Ishikawa (cell line): ENCODE results near the gene FSIP1.

Experiments used
- CEBPB ChIP-seq: IDR thresholded peaks from 2 replicates; pipeline ENCODE4 v1.6.1; 2012
- CREB1 ChIP-seq: IDR thresholded peaks from 2 replicates; pipeline ENCODE4 v1.6.1; 2012; ENCODE audit warnings: low read depth
- EGR1 ChIP-seq: IDR thresholded peaks from 2 replicates; pipeline ENCODE4 v1.6.1; 2012
- EP300 ChIP-seq: IDR thresholded peaks from 2 replicates; pipeline ENCODE4 v1.6.1; 2012; ENCODE audit warnings: borderline replicate concordance
- FOXM1 ChIP-seq: IDR thresholded peaks from 2 replicates; pipeline ENCODE4 v1.6.1; 2012; ENCODE audit warnings: low read depth, borderline replicate concordance
- NFIC ChIP-seq: IDR thresholded peaks from 2 replicates; pipeline ENCODE4 v1.6.1; 2012
- RAD21 ChIP-seq: IDR thresholded peaks from 2 replicates; pipeline ENCODE4 v1.6.1; 2012; ENCODE audit warnings: low read depth
- REST ChIP-seq: IDR thresholded peaks from 2 replicates; pipeline ENCODE4 v1.6.1; 2012; ENCODE audit warnings: low read depth, mild to moderate bottlenecking
- TAF1 ChIP-seq: IDR thresholded peaks from 2 replicates; pipeline ENCODE4 v1.6.1; 2012; ENCODE audit warnings: low read depth, mild to moderate bottlenecking
- TCF12 ChIP-seq: IDR thresholded peaks from 2 replicates; pipeline ENCODE4 v1.6.1; 2012; ENCODE audit warnings: low read depth
- TEAD4 ChIP-seq: IDR thresholded peaks from 2 replicates; pipeline ENCODE4 v1.6.1; 2012
- YY1 ChIP-seq: IDR thresholded peaks from 2 replicates; pipeline ENCODE4 v1.6.1; 2012; ENCODE audit warnings: low read depth
- ZBTB7A ChIP-seq: IDR thresholded peaks from 2 replicates; pipeline ENCODE4 v1.6.1; 2012; ENCODE audit warnings: low read depth
- TF ChIP-seq, protein P1 (sequence below): IDR thresholded peaks from 2 replicates; pipeline ENCODE4 v1.6.1; 2012
- TF ChIP-seq, protein P2 (sequence below): IDR thresholded peaks from 2 replicates; pipeline ENCODE4 v1.6.1; 2012

Gene FSIP1

DNA sequence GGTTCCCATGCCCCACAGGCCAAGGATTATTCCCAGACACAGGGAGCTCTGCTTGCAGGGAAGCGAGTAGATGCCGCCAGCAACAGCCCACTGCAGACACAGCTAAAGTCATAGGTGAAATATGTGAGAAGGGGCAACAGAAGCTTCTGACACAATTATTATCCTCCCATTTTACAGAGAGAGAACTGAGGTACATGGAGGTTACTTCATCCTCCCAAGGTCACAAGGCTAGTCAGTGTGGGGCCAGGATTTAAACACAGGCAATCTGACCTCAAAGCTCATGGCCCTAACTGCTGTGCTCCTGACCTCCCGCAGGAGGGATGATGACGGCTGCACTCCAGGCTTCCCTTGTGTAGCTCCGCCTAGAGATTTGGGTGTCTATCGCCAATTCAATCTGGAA lies 15.7 kb upstream of the FSIP1 start:
- no peak for TF ChIP-seq EGR1
- TF ChIP-seq, protein P1, sequence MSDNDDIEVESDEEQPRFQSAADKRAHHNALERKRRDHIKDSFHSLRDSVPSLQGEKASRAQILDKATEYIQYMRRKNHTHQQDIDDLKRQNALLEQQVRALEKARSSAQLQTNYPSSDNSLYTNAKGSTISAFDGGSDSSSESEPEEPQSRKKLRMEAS = no peak
- no peak for TF ChIP-seq ZBTB7A
- TF ChIP-seq TCF12 = no peak

DNA sequence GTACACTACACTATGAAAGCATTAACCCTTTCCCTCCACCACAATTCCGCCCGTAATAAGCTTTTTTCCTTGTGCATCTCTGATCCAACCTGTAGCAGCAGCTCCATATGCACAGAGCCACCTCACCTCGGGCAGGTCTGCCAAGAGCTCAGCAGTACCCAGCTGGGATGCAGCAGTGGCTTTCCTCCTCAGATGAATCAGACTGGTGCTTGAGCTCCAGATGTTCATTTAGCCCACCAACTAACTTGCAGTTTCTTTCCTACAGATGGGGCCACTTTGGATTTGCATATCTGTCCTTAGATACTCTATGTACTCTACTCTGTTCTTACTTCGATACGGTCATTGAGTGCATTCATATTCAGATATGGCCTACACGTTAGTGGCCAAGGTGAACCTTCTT lies 14.8 kb upstream of the FSIP1 start:
- TF ChIP-seq TCF12 (no peak), TAF1 (no peak), YY1 (no peak), CREB1 (no peak), TEAD4 (no peak), ZBTB7A (no peak), CEBPB (no peak), RAD21 (no peak), EGR1 (no peak)
- TF ChIP-seq, protein P2, sequence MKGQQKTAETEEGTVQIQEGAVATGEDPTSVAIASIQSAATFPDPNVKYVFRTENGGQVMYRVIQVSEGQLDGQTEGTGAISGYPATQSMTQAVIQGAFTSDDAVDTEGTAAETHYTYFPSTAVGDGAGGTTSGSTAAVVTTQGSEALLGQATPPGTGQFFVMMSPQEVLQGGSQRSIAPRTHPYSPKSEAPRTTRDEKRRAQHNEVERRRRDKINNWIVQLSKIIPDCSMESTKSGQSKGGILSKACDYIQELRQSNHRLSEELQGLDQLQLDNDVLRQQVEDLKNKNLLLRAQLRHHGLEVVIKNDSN = no peak

DNA sequence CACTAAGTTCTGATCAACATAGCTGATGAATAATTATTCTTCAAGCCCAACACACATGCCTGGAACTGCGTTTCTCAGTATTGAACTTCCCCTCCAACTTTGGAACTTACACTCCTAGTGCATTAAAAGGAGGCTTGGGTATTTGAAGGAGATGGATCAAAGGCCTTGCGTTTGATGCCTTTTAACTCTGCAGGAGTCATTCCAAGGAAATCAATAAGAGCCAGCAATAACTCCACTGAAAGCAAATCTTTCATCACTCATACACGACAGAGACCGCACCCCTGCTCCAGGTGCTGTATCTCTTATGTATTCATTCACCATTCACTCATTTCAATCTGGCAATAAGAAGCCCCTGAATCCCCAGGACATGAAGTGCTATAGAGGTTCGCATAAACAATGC lies 14.0 kb upstream of the FSIP1 start:
- TF ChIP-seq EGR1 = no peak
- TF ChIP-seq, protein P1 = no peak
- TF ChIP-seq ZBTB7A = no peak
- TF ChIP-seq FOXM1 = no peak
- TF ChIP-seq TCF12 = no peak
- TF ChIP-seq NFIC = no peak
- TF ChIP-seq, protein P2 = no peak
- no peak for TF ChIP-seq REST
- TF ChIP-seq CEBPB = no peak
- TF ChIP-seq YY1 = no peak

- TF ChIP-seq, protein P1 = no peak
- TF ChIP-seq FOXM1 (no peak), TCF12 (no peak), YY1 (no peak), CEBPB (no peak)
- TF ChIP-seq, protein P2 = no peak
Observed at GRCh38 chr15:39795486-39795885, 12.8 kb upstream of the FSIP1 start.

- TF ChIP-seq, protein P2 = no peak
- no peak for TF ChIP-seq TEAD4
- TF ChIP-seq TAF1 = no peak
- TF ChIP-seq YY1 = no peak
- no peak for TF ChIP-seq RAD21
- no peak for TF ChIP-seq NFIC
- TF ChIP-seq, protein P1 = no peak
- TF ChIP-seq CREB1 = no peak
- TF ChIP-seq REST = no peak
- TF ChIP-seq EGR1 = no peak
- TF ChIP-seq EP300 = no peak
- no peak for TF ChIP-seq CEBPB
- TF ChIP-seq TCF12 = no peak
- TF ChIP-seq ZBTB7A = no peak
- TF ChIP-seq FOXM1 = no peak
Observed at GRCh38 chr15:39794954-39795353, 12.3 kb upstream of the FSIP1 start.

GRCh38 chr15:39793923-39794322 lies 11.3 kb upstream of the FSIP1 start:
- TF ChIP-seq REST (no peak), CREB1 (no peak), EP300 (no peak), FOXM1 (no peak), EGR1 (no peak), TCF12 (no peak), TEAD4 (no peak), RAD21 (no peak), TAF1 (no peak), CEBPB (no peak), NFIC (no peak), YY1 (no peak), ZBTB7A (no peak)
- TF ChIP-seq, protein P1 = no peak
- TF ChIP-seq, protein P2 = no peak
